Measurements from ENCODE around the gene AMN. TPM values are rescaled to one million over a fixed set of nuclear protein-coding genes. Genes with fewer than 3 reads are reported as not detected.

Gene AMN
- polyA plus RNA-seq, 1 of the 3 experiments (the other 2 are of a cell fraction) = 0.03 TPM

- no peak for TF ChIP-seq SMC3 (IDR thresholded peaks at IDR 0.05; ENCODE audit: low read depth, low read length)
These were observed 32.8 kb upstream of the AMN start (continued) for GRCh38 chr14:102889615-102890014.

GRCh38 chr14:102891111-102891510, 31.4 kb upstream of the AMN start:
- Histone ChIP-seq H3K27ac (ENCODE audit: low read depth in 2 of 2, low read length in 1 of 2) (no peak overlapping the region), H3K4me3 (ENCODE audit: low read depth in 2 of 2, low read length in 1 of 2) (no peak overlapping the region), H2AFZ (ENCODE audit: low read depth) (no peak overlapping the region), H3K27me3 (ENCODE audit: insufficient read depth) (no peaks in the 10 kb centered on the region), H3K36me3 (replicated peaks in 1 of 2; ENCODE audit: control insufficient read depth in 1 of 2, insufficient read depth in 2 of 2, low read length in 1 of 2) (peaks cover 18 to 29% of the 10 kb centered on the region in 2 experiments), H3K4me1 (ENCODE audit: control insufficient read depth in 1 of 2, insufficient read depth in 2 of 2, low read depth in 1 of 2, low read length in 1 of 2) (no peaks in the 10 kb centered on the region), H3K9ac (no peak overlapping the region), H4K20me1 (ENCODE audit: insufficient read depth) (no peaks in the 10 kb centered on the region), H3K4me2 (no peak overlapping the region), H3K79me2 (ENCODE audit: insufficient read depth) (no peaks in the 10 kb centered on the region), H3K9me3 (no peaks in the 10 kb centered on the region), H3K9me2 (no peaks in the 10 kb centered on the region), H3F3A (replicated peaks; ENCODE audit: insufficient read depth) (no peaks in the 10 kb centered on the region)
- no peak for TF ChIP-seq RFX5 (IDR thresholded peaks at IDR 0.05; ENCODE audit: low read length)
- TF ChIP-seq RCOR1 (IDR thresholded peaks at IDR 0.05; ENCODE audit: low read length) = no peak
- TF ChIP-seq FOSL2 (IDR thresholded peaks at IDR 0.05; ENCODE audit: borderline replicate concordance, low read depth) = no peak
- no peak for TF ChIP-seq GABPA (IDR thresholded peaks at IDR 0.05; ENCODE audit: low read depth)
- no peak for TF ChIP-seq JUND (IDR thresholded peaks at IDR 0.05)
- no peak for TF ChIP-seq YY1 (IDR thresholded peaks at IDR 0.05; ENCODE audit: low read depth)
- no peak for TF ChIP-seq CHD2 (IDR thresholded peaks at IDR 0.05; ENCODE audit: low read length, partially characterized antibody)
- TF ChIP-seq CTCF (IDR thresholded peaks at IDR 0.05) = no peak
- no peak for TF ChIP-seq SMC3 (IDR thresholded peaks at IDR 0.05; ENCODE audit: low read depth, low read length)
- TF ChIP-seq FOXJ3 (CRISPR knock-in tag; IDR thresholded peaks at IDR 0.05) = no peak
- 96% methylated on average over 15 of the region's 15 CpGs for WGBS (ENCODE audit: low lambda C conversion rate)
- ChIA-PET CTCF (no interaction called here), POLR2A (no interaction called here)
- no peak for DNase-seq

GRCh38 chr14:102891556-102891955, 30.9 kb upstream of the AMN start:
- Histone ChIP-seq H2AFZ (ENCODE audit: low read depth) (no peak overlapping the region), H3F3A (replicated peaks; ENCODE audit: insufficient read depth) (no peaks in the 10 kb centered on the region), H3K4me1 (ENCODE audit: control insufficient read depth in 1 of 2, insufficient read depth in 2 of 2, low read depth in 1 of 2, low read length in 1 of 2) (no peaks in the 10 kb centered on the region), H3K4me2 (no peak overlapping the region), H3K36me3 (replicated peaks in 1 of 2; ENCODE audit: control insufficient read depth in 1 of 2, insufficient read depth in 2 of 2, low read length in 1 of 2) (peaks cover 18 to 32% of the 10 kb centered on the region in 2 experiments), H3K9me2 (no peaks in the 10 kb centered on the region), H3K4me3 (ENCODE audit: low read depth in 2 of 2, low read length in 1 of 2) (no peak overlapping the region), H3K27ac (ENCODE audit: low read depth in 2 of 2, low read length in 1 of 2) (no peak overlapping the region), H3K9ac (no peak overlapping the region), H3K27me3 (ENCODE audit: insufficient read depth) (no peaks in the 10 kb centered on the region), H4K20me1 (ENCODE audit: insufficient read depth) (no peaks in the 10 kb centered on the region), H3K9me3 (no peaks in the 10 kb centered on the region), H3K79me2 (ENCODE audit: insufficient read depth) (no peaks in the 10 kb centered on the region)
- DNase-seq = no peak
- ChIA-PET CTCF (no interaction called here), POLR2A (no interaction called here)
- WGBS (ENCODE audit: low lambda C conversion rate) = 91% methylated on average over 4 of the region's 4 CpGs
- no peak for TF ChIP-seq CTCF (IDR thresholded peaks at IDR 0.05)
- TF ChIP-seq EZH2phosphoT487 (IDR thresholded peaks at IDR 0.05; ENCODE audit: borderline replicate concordance, low read depth) = no peak
- TF ChIP-seq JUND (IDR thresholded peaks at IDR 0.05) = no peak
- TF ChIP-seq SMC3 (IDR thresholded peaks at IDR 0.05; ENCODE audit: low read depth, low read length) = no peak
- TF ChIP-seq CHD2 (IDR thresholded peaks at IDR 0.05; ENCODE audit: low read length, partially characterized antibody) = no peak
- TF ChIP-seq RAD21 (IDR thresholded peaks at IDR 0.05; ENCODE audit: low read length) = no peak
- TF ChIP-seq GABPA (IDR thresholded peaks at IDR 0.05; ENCODE audit: low read depth) = no peak
- TF ChIP-seq IRF3 (IDR thresholded peaks at IDR 0.05; ENCODE audit: low read depth, low read length) = no peak
- no peak for TF ChIP-seq MAX (IDR thresholded peaks at IDR 0.05; ENCODE audit: low read depth)
- no peak for TF ChIP-seq ELF1 (IDR thresholded peaks at IDR 0.05)
- TF ChIP-seq EP300 (IDR thresholded peaks at IDR 0.05; ENCODE audit: borderline replicate concordance in 1 of 2, low read depth in 1 of 2, low read length in 1 of 2) = no peak
- no peak for TF ChIP-seq YY1 (IDR thresholded peaks at IDR 0.05; ENCODE audit: low read depth)
- TF ChIP-seq RCOR1 (IDR thresholded peaks at IDR 0.05; ENCODE audit: low read length) = no peak
- no peak for TF ChIP-seq POLR2AphosphoS5 (IDR thresholded peaks at IDR 0.05; ENCODE audit: low read depth, low read length)
- TF ChIP-seq TCF12 (IDR thresholded peaks at IDR 0.05) = no peak
- no peak for TF ChIP-seq FOSL2 (IDR thresholded peaks at IDR 0.05; ENCODE audit: borderline replicate concordance, low read depth)
- no peak for TF ChIP-seq FOXM1 (IDR thresholded peaks at IDR 0.05; ENCODE audit: low read depth)
